ENCODE results near the gene PILRA.
A peak's percentile ranks its signal among the peaks of the same experiment; 100 is the strongest.
"Not testable (repeated sequence)": the region's sequence is repeated elsewhere in the genome, so short reads cannot be mapped to it uniquely, and the experiment has no call there.

The PILRA gene

GRCh38 chr7:100432053-100432452 lies 58.8 kb downstream of the PILRA start:
- Histone ChIP-seq H3K27me3 (ENCODE audit: low read depth, low read length) (no peaks in the 10 kb centered on the region), H3K36me3 (ENCODE audit: control insufficient read depth in 1 of 2, insufficient read depth in 2 of 2, low read length in 2 of 2) (peaks cover 26 to 28% of the 10 kb centered on the region in 2 donors), H3K4me3 (ENCODE audit: low read depth in 1 of 2, low read length in 2 of 2) (no peak overlapping the region), H3K27ac (ENCODE audit: low read length) (no peak overlapping the region), H3K9me3 (ENCODE audit: control insufficient read depth in 1 of 2, low read length in 2 of 2) (no peaks in the 10 kb centered on the region), H3K4me1 (ENCODE audit: control insufficient read depth in 1 of 2, insufficient read depth in 2 of 2, low read length in 2 of 2) (peaks cover 0 to 44% of the 10 kb centered on the region in 2 donors)

DNA sequence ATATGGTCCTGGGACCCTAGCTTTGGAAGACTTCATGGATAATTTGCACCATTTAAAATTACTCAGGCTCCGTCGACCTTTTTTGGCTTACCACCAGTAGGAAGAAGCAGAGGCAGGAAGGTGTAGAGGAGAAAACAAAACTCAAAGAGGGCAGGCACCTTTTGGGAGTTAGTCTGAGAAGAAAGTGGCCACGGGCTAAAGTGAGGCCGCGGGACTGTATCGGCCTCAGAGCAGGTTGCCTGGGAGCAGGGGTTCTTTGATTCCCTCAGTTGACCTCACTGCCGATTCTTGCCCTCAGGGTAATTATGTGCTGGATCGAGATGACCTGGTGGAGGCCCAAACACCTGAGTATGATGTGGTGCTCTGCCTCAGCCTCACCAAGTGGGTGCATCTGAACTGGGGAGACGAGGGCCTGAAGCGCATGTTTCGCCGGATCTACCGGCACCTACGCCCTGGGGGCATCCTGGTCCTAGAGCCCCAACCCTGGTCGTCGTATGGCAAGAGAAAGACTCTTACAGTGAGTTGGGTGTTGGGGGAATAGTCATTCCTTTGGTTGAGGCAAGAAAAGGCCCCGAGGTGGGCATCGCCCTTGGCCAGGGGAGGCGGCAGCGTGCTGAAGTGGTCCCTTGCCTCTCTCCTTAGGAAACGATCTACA lies 59.5 kb downstream of the PILRA start:
- Histone ChIP-seq H3K4me1 (ENCODE audit: control insufficient read depth in 1 of 2, insufficient read depth in 2 of 2, low read length in 2 of 2) (peaks cover 0 to 42% of the 10 kb centered on the region in 2 donors), H3K27me3 (ENCODE audit: low read depth, low read length) (no peaks in the 10 kb centered on the region), H3K27ac (ENCODE audit: low read length) (no peak overlapping the region), H3K9me3 (ENCODE audit: control insufficient read depth in 1 of 2, low read length in 2 of 2) (no peaks in the 10 kb centered on the region), H3K4me3 (ENCODE audit: low read depth in 1 of 2, low read length in 2 of 2) (no peak overlapping the region), H3K36me3 (ENCODE audit: control insufficient read depth in 1 of 2, insufficient read depth in 2 of 2, low read length in 2 of 2) (peaks cover 26 to 28% of the 10 kb centered on the region in 2 donors)

DNA sequence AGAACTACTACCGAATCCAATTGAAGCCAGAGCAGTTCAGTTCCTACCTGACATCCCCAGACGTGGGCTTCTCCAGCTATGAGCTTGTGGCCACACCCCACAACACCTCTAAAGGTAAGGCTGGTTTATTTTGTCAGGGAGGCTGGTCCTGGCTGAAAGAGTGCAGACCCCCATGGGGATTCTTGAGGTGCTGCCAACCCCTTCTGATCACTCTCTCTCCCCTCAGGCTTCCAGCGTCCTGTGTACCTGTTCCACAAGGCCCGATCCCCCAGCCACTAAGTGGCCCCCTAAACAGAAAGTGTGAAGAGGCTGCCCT lies 59.9 kb downstream of the PILRA start:
- Histone ChIP-seq H3K4me1 (ENCODE audit: control insufficient read depth in 1 of 2, insufficient read depth in 2 of 2, low read length in 2 of 2) (peaks cover 0 to 39% of the 10 kb centered on the region in 2 donors), H3K27ac (ENCODE audit: low read length) (no peak overlapping the region), H3K36me3 (ENCODE audit: control insufficient read depth in 1 of 2, insufficient read depth in 2 of 2, low read length in 2 of 2) (peaks cover 25 to 28% of the 10 kb centered on the region in 2 donors), H3K27me3 (ENCODE audit: low read depth, low read length) (no peaks in the 10 kb centered on the region), H3K4me3 (ENCODE audit: low read depth in 1 of 2, low read length in 2 of 2) (no peak overlapping the region), H3K9me3 (ENCODE audit: control insufficient read depth in 1 of 2, low read length in 2 of 2) (no peaks in the 10 kb centered on the region)

DNA sequence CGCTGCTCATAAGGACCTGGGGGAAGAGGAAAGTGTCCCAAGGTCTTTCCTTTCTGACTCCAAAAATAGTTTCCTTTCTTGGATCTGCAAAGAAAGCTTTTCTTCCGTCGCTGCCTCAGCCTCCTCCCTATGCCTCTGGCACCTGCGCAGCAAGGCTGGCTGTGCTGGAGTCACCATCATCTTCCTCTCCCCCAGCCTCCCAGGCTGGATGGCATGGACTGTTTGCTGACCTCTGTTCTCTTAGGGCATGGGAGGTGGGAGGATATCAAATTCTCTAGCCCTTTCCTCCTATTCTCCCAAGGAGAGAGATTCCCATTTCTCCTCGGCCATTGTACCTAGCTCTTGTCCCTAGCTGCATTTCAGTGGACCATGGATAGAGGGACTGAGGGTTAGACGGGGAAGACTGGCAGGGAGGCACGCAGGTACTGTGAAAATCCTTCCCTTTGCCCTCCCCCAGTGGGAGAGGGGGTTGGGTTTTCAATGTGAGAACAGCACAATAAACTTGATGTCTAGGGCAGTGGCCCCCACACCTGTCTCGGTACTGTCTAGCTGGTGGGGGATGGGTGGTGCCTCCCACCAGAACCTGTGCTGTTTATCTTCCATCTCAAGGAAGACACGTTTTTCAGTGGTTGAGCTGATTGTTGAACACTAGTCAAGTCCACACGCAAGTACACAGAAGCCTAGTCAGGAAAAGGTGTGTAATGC lies 60.5 kb downstream of the PILRA start:
- Histone ChIP-seq H3K4me1 (ENCODE audit: control insufficient read depth in 1 of 2, insufficient read depth in 2 of 2, low read length in 2 of 2) (peaks cover 0 to 39% of the 10 kb centered on the region in 2 donors), H3K36me3 (ENCODE audit: control insufficient read depth in 1 of 2, insufficient read depth in 2 of 2, low read length in 2 of 2) (peaks cover 20 to 28% of the 10 kb centered on the region in 2 donors), H3K9me3 (ENCODE audit: control insufficient read depth in 1 of 2, low read length in 2 of 2) (no peaks in the 10 kb centered on the region), H3K4me3 (ENCODE audit: low read depth in 1 of 2, low read length in 2 of 2) (no peak overlapping the region), H3K27ac (ENCODE audit: low read length) (no peak overlapping the region), H3K27me3 (ENCODE audit: low read depth, low read length) (no peaks in the 10 kb centered on the region)

- H3K9me3 ChIP-seq (ENCODE audit: control insufficient read depth in 1 of 2, low read length in 2 of 2): no peaks in the 10 kb centered on the region
- H3K36me3 ChIP-seq (ENCODE audit: control insufficient read depth in 1 of 2, insufficient read depth in 2 of 2, low read length in 2 of 2): peaks cover 16 to 28% of the 10 kb centered on the region in 2 donors
- H3K27ac ChIP-seq (ENCODE audit: low read length): peak overlapping the region; percentile 77
- H3K4me3 ChIP-seq (ENCODE audit: low read depth in 1 of 2, low read length in 2 of 2): peak overlapping the region; percentile 61 to 80
- no peaks in the 10 kb centered on the region for H3K27me3 ChIP-seq (ENCODE audit: low read depth, low read length)
- H3K4me1 ChIP-seq (ENCODE audit: control insufficient read depth in 1 of 2, insufficient read depth in 2 of 2, low read length in 2 of 2): peaks cover 0 to 39% of the 10 kb centered on the region in 2 donors
Measured at GRCh38 chr7:100434297-100435144, 61.2 kb downstream of the PILRA start.

DNA sequence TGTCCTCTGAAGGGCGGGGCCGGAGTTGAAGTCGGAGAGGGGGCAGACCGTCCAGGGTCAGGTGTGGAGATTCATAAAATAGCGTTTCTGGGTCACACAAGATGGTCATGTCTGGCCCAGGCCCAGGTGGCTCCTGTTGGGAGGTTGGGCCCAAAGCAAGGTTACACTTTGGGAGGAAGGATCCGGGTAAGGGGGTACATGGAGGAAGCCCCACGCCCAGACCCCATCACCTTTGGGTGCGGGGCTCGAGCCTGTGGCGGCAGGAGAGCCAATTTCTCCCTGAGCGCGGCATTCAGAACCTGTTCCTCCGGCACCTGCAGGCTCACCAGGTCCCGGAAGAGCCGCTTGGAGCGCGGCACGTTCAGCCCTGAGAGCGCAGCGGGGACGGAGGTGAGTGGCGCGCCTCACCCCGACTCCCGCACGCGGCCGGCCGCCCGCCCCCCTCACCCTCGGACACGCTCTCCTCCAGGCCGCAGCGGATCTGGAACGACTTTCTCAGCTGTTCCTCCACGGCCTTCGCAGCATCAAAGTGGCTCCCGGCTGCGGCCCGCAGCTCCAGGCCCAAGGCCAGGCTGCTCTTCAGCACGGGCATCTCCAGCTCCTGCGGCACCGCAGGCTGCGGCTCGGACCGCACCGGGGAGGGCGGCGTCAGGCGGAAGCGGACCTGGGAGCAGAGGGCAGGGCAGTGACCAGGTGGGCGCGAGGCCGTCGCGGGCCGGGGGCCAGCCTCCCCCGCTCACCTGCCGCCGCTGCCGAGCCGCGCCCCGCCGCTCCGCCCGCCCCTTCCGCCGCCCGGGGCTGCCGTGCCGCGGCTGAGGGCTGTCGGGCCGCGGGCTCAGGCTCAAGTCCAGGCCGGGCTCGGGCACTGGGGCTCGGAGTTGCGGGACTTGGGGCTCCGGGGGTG lies 62.4 kb downstream of the PILRA start:
- peaks cover 0 to 35% of the 10 kb centered on the region in 2 donors for H3K4me1 ChIP-seq (ENCODE audit: control insufficient read depth in 1 of 2, insufficient read depth in 2 of 2, low read length in 2 of 2)

GRCh38 chr7:100437150-100438100 lies 64.1 kb downstream of the PILRA start:
- H3K36me3 ChIP-seq (ENCODE audit: control insufficient read depth in 1 of 2, insufficient read depth in 2 of 2, low read length in 2 of 2): peaks cover 16 to 23% of the 10 kb centered on the region in 2 donors
- peak overlapping the region in 1 of 2 donors; percentile 80 for H3K4me3 ChIP-seq (ENCODE audit: low read depth in 1 of 2, low read length in 2 of 2)
- H3K27ac ChIP-seq (ENCODE audit: low read length): no peak overlapping the region
- no peaks in the 10 kb centered on the region for H3K27me3 ChIP-seq (ENCODE audit: low read depth, low read length)
- H3K9me3 ChIP-seq (ENCODE audit: control insufficient read depth in 1 of 2, low read length in 2 of 2): no peaks in the 10 kb centered on the region
- peaks cover 0 to 17% of the 10 kb centered on the region in 2 donors for H3K4me1 ChIP-seq (ENCODE audit: control insufficient read depth in 1 of 2, insufficient read depth in 2 of 2, low read length in 2 of 2)

More for the DNA sequence above, 62.4 kb downstream of the PILRA start:
- Histone ChIP-seq H3K4me3 (ENCODE audit: low read depth in 1 of 2, low read length in 2 of 2) (peak overlapping the region; percentile 61 to 80), H3K9me3 (ENCODE audit: control insufficient read depth in 1 of 2, low read length in 2 of 2) (no peaks in the 10 kb centered on the region), H3K27ac (ENCODE audit: low read length) (peak overlapping the region; percentile 77), H3K27me3 (ENCODE audit: low read depth, low read length) (no peaks in the 10 kb centered on the region), H3K36me3 (ENCODE audit: control insufficient read depth in 1 of 2, insufficient read depth in 2 of 2, low read length in 2 of 2) (peaks cover 16 to 28% of the 10 kb centered on the region in 2 donors)

DNA sequence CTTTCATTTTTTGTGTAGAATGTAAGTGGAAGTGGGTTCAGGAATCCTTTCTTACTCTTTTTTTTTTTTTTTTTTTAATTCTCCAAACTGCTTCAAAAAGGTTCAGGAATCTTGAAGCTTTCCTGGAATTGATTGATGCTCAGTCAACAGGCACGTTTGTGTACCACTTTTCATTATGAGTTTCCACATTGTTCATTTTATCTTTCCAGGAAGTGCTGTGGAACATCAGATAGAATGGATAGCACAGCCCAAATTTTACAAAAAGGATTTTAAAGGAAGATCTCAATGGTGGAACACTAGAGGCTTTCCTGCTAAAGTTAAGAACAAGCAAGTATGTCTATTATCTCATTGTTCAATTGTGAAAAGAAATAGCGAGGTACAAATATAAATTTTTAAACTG lies 64.9 kb downstream of the PILRA start:
- no peaks in the 10 kb centered on the region for H3K9me3 ChIP-seq (ENCODE audit: control insufficient read depth in 1 of 2, low read length in 2 of 2)
- H3K36me3 ChIP-seq (ENCODE audit: control insufficient read depth in 1 of 2, insufficient read depth in 2 of 2, low read length in 2 of 2): peaks cover 15% of the 10 kb centered on the region in 2 donors
- H3K27ac ChIP-seq (ENCODE audit: low read length): no peak overlapping the region
- no peak overlapping the region for H3K4me3 ChIP-seq (ENCODE audit: low read depth in 1 of 2, low read length in 2 of 2)
- H3K27me3 ChIP-seq (ENCODE audit: low read depth, low read length): no peaks in the 10 kb centered on the region
- H3K4me1 ChIP-seq (ENCODE audit: control insufficient read depth in 1 of 2, insufficient read depth in 2 of 2, low read length in 2 of 2): peaks cover 0 to 19% of the 10 kb centered on the region in 2 donors

DNA sequence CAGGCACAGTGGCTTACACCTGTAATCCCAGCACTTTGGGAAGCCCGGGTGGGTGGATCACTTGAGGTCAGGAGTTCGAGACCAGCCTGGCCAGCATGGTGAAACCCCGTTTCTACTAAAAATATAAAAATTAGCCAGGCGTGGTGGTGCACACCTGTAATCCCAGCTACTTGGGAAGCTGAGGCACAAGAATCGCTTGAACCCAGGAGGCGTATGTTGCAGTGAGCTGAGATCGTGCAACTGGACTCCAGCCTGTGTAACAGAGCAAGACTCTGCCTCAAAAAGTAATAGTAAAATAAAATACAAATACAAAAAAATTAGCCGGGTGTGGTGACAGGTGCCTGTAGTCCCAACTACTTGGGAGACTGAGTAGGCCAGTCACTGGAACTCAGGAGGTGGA lies 65.4 kb downstream of the PILRA start:
- H3K4me3 ChIP-seq (ENCODE audit: low read depth in 1 of 2, low read length in 2 of 2); H3K27me3 ChIP-seq (ENCODE audit: low read depth, low read length); H3K36me3 ChIP-seq (ENCODE audit: control insufficient read depth in 1 of 2, insufficient read depth in 2 of 2, low read length in 2 of 2); H3K9me3 ChIP-seq (ENCODE audit: control insufficient read depth in 1 of 2, low read length in 2 of 2); H3K27ac ChIP-seq (ENCODE audit: low read length): not testable (repeated sequence)
- peaks cover 0 to 19% of the 10 kb centered on the region in 2 donors for H3K4me1 ChIP-seq (ENCODE audit: control insufficient read depth in 1 of 2, insufficient read depth in 2 of 2, low read length in 2 of 2)

DNA sequence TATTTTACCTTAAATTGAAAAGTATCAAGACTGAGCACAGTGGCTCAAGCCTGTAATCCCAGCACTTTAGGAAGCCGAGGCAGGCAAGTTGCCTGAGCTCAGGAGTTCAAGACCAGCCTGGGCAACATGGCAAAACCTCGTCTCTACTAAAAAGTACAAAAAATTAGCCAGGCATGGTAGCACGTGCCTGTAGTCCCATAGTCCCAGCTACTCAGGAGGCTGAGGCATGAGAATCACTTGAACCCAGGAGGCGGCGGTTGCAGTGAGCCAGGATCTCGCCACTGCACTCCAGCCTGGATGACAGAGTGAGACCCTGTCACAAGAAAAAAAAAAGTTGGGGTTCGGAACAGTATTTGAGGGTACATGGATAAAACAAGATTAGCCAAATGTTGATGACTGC lies 66.0 kb downstream of the PILRA start:
- not testable (repeated sequence) for H3K27ac ChIP-seq (ENCODE audit: low read length); H3K4me3 ChIP-seq (ENCODE audit: low read depth in 1 of 2, low read length in 2 of 2); H3K36me3 ChIP-seq (ENCODE audit: control insufficient read depth in 1 of 2, insufficient read depth in 2 of 2, low read length in 2 of 2); H3K27me3 ChIP-seq (ENCODE audit: low read depth, low read length); H3K9me3 ChIP-seq (ENCODE audit: control insufficient read depth in 1 of 2, low read length in 2 of 2)
- H3K4me1 ChIP-seq (ENCODE audit: control insufficient read depth in 1 of 2, insufficient read depth in 2 of 2, low read length in 2 of 2): peaks cover 0 to 19% of the 10 kb centered on the region in 2 donors

All from muscle layer of duodenum (tissue), 2 donors.